ENCODE results near the gene ARL4D.

ARL4D gene

DNA sequence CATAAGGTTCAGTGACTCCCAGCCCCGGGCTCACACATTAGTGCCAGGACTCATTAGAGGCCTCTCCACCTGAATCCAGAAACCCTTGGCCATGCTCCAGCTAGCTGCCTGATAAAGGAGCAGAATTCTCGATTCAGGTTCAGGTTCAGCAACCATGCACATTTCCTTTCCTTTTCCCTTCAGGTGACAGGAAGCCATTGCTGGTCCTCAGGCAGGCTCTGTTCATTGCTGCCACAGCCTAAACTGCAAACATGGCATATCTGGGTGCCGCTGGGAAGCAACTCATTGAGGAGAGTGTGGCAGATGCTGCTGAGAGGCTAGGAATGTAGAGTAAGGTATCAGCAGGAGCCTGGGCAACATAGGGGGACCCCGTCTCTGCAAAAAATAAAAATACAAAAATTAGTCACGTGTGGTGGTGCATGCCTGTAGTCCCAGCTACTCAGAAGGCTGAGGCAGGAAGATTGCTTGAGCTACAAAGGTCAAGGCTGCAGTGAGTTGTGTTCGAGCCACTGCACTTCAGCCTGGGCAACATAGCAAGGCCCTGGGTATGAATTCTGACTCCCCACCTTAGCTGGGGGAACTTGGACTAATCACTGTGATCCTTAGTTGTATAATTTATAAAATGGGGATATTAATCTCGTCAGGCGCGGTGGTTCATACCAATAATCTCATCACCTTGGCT, 28.7 kb downstream of the ARL4D start:
- DNase-seq (ENCODE audit: low spot score) = no peak

DNA sequence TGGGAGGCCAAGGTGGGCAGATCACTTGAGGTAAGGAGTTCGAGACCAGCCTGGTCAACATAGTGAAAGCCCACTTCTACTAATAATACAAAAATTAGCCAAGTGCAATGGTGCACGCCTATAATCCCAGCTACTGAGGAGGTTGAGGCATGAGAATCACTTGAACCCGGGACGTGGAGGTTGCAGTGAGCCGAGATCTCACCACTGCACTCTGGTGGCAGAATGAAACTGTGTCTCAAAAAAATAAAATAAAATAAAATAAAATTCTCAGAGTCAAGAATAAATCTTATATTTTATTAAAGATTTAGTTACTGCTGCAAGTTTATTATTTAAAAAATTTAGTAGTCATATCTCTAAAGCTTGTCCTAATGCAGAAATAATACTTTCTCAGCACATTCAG, 29.7 kb downstream of the ARL4D start:
- DNase-seq (ENCODE audit: low spot score) = no peak

DNA sequence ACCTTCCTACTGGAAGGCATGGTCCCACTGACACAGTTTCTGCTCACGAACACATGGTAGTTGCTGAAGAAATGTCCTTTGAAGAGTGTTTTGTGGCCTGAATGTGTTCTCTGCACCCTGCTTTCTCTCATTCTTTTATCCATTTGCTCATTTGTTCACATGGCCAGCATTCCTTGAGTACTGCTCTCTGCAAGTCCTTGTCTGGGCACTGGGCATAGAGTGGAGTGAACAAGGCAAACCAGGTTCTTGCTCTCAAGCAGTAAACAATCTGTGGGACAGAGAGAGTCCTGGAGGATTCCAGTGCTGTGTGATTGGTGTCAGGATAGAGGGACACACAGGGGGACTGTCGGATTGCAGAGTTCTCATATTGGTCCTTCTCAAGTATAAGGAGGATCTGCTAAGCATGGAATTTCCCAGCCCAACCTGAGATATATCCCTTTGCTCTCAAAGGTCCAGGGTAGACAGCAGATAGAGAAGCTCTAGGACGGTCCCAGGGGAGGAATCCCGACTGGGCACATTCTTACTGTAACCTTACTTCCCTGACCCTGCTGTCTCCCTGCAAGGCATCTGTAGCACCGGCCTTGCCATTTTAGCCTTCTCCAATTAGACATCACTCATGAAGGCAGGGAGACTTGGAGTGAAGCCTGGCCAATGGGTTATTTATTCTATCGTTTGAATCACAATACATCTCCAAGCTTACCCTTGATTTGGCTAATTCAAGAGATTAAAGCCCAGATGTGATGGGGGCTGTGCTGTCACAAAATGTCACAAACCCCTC, 32.3 kb downstream of the ARL4D start:
- no peak for DNase-seq (ENCODE audit: low spot score)

- no peak for DNase-seq (ENCODE audit: low spot score)
Observed at GRCh38 chr17:43431714-43432523, 33.1 kb downstream of the ARL4D start.

- DNase-seq (ENCODE audit: low spot score) = no peak
Observed at GRCh38 chr17:43434902-43435319, 36.1 kb downstream of the ARL4D start.

- no peak for DNase-seq (ENCODE audit: low spot score)
Observed at GRCh38 chr17:43437756-43438155, 39.0 kb downstream of the ARL4D start.

DNA sequence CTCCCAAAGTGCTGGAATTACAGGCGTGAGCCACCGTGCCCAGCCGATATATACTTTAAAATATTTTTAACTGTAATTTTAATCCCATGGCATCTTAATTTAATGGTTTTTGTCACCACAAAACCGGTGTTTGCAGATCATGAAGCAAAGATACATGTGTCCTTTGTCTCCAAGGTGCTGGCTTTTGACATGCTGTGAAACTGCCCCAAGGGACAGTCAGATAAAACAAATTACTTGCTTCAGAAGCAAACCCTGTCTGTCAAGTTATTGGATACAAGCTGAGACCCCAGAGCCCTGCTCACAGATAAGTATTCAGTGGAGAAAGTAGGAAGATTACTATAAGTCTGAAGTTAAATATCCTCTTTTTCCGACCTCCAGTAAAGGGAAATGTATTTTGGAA, 39.8 kb downstream of the ARL4D start:
- no peak for DNase-seq (ENCODE audit: low spot score)

GRCh38 chr17:43439041-43439440, 40.2 kb downstream of the ARL4D start:
- DNase-seq (ENCODE audit: low spot score) = no peak

- no peak for DNase-seq (ENCODE audit: low spot score)
Observed at GRCh38 chr17:43442711-43443110, 43.9 kb downstream of the ARL4D start.

DNA sequence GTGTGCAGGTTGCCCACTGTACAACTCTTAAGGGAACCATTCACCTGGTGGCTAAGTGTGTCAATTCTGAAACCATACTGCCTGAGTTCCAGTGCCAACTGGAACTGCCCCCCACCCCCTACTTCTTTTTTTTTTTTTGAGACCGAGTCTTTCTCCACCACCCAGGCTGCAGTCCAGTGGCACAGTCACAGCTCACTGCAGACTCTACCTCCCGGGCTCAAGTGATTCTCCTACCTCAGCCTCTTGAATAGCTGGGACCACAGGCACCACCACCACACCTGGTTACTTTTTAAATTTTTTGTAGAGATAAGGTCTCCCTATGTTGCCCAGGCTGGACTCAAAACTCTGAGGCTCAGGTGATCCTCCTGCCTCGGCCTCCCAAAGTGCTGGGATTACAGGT, 44.6 kb downstream of the ARL4D start:
- DNase-seq (ENCODE audit: low spot score) = no peak

DNA sequence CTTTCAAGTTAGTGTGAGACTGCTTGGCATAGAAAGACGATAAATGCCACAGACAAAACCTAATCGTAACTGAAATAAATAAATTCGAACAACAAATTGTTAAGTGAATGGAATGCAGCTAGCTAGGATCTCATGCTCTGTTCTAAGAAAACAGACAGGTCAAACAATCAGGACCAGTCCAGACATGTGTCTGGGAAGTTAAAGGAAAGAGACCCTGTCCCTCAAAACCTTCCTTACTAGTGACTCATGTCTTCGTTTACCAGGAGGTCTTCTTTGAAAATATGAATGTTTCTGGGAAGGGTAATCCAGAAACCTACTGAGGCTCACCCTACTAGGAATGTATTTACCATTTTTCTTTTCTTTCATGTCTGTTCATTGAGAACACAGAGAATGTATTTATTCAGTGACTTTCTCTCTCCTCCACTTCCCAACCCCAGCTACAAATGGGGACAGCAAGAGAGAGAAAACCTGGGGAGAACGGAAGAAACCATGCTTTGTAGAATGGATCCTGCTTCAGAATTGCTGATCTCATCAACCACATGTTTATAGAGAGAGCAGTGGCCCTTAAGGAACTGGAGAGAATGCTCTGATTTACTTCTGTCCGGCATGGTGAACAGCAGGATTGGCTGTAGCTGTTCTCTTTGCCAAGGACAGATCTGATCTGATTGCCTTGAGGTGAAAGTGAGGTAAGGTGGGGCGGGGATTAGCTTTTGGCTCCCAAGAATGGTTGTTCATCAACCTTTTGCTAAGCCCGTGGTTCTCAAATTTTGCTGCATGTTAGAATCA, 45.6 kb downstream of the ARL4D start:
- no peak for DNase-seq (ENCODE audit: low spot score)

DNA sequence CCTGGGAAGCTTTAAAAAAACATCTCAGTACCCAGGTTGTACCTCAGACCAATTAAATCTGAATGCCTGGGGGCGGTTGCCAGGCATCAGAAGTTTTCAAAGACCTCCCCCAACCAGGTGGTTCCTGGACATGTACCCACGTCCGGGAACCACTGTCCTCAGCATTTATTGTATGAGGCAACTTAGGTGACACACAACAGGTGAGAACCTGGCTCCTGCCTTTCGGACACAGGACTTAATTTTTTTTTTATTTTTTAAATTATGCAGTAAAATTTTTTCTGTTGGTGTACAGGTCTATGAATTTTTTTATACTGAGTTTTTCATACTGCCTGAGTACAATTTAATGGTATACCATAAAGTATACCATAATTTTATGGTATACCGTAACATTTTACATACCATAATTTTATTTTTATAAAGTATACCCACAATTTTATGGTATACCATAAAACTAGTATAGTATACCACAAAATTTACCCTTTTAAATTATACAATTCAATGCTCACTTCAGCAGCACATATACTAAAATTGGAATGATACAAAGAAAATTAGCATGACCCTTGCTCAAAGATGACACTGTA, 46.3 kb downstream of the ARL4D start:
- DNase-seq (ENCODE audit: low spot score) = no peak

DNA sequence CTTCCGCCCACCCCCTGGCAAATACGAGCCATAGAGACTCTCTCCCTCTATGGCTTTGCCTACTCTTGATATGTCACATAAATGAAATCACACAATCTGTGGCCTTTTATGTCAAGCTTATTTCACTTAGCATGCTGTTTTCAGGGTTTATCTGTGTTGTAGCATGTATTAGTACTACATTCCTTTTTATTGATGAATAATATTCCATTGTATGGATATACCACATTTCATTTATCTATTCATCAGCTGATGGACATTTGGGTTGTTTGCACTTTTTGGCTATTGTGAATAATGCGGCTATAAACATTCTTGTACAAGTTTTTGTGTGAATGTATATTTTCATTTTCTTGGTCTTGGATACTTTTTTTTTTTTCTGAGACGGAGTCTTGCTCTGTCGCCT, 48.0 kb downstream of the ARL4D start:
- DNase-seq (ENCODE audit: low spot score) = no peak

DNA sequence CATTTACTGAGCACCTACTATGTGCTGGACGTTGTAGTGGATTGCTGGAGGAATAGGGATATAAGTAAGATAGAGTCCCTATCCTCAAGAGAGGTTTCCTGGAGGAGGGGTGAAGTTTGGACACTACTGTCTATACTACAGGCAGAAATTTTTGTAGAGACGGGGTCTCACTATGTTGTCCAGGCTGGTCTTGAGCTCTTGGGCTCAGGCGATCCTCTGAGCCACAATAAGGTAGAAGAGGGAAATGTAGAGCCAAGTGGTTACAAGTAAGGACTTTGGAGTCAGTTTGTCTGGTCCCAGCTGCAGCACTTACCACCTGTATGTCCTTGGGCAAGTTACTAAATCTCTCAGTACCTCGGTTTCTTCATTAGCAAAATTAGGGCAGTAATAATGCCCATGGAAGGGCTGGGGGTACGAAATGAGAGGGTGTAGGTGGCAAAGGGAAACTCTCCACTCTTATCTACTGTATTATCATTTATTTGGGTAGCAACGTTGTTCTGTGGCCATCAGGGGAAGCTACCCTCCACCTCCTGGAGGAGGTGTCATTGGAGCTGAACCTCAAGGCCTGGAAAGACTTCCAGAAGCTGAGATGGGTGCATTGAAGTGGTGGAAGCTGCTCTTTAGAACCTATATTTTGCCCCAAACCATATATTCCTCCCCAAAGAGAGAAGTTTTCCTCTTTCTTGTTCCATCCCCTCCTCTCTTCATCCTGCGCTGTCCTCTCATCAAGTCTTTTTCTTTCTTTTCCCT, 50.1 kb downstream of the ARL4D start:
- DNase-seq (ENCODE audit: low spot score) = no peak

DNA sequence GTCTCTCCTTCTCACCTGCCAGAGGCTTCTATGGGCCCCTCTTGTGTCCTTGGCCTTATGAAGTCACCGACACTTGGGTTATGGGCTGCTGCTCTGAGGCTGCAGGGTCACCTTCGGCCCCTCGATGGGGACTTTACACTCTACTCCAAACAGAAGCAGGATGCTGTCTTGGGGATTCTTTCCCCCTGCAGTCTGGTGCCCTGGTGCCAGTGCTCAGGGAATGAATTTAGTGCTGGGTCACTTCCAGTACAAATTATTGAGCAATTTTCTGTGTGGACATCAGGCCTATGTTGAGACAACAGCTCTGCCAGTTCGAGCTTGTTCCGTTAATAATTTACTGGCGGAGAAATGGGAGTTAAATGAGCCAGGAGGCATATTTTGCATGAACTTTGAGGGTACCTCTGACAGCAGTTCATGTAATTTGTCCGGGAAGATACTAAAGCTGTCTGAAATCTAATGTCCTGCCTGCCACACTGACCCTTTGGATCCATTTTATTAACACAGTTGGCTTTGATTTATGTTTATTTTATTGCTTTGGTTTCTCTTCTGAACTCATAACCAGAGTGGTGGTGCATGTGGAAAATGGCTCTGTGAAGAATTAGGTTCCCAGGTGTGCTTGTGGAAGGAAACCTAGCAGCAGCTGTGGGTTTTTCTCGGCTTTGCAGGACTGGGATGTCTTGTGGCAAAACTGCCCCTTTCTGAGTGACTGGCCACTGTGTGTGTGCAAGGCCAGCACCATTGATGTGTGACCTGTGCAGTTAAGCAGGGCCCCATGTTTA, 50.9 kb downstream of the ARL4D start:
- DNase-seq (ENCODE audit: low spot score) = peak; percentile 86

Data from HuH-7 (cell line).